GM06990 (cell line): ENCODE measurements around the gene VPS13D.

Source experiments
- DNase-seq: peaks from one replicate; pipeline ENCODE4 v3.0.0-alpha.2; 2011; ENCODE audit not compliant: insufficient read length; ENCODE audit errors: extremely low read depth
- H3K27me3 ChIP-seq: replicated peaks from 2 replicates; pipeline ENCODE4 v1.6.0; 2011; ENCODE audit warnings: low read length; ENCODE audit not compliant: control insufficient read depth, insufficient read depth
- H3K36me3 ChIP-seq: 2 replicates; pipeline ENCODE4 v1.5.1; 2011; ENCODE audit warnings: low read length; ENCODE audit not compliant: control insufficient read depth, insufficient read depth
- H3K4me3 ChIP-seq: replicated peaks from 2 replicates; pipeline ENCODE4 v1.5.1; 2011; ENCODE audit warnings: low read depth, mild to moderate bottlenecking, control low read depth, low read length
- TF ChIP-seq, protein P1 (sequence below): IDR thresholded peaks from 2 replicates; pipeline ENCODE4 v1.5.1; 2011; ENCODE audit warnings: low read length, control low read depth, mild to moderate bottlenecking, inconsistent platforms; ENCODE audit not compliant: insufficient read depth, poor library complexity, severe bottlenecking

Gene VPS13D

DNA sequence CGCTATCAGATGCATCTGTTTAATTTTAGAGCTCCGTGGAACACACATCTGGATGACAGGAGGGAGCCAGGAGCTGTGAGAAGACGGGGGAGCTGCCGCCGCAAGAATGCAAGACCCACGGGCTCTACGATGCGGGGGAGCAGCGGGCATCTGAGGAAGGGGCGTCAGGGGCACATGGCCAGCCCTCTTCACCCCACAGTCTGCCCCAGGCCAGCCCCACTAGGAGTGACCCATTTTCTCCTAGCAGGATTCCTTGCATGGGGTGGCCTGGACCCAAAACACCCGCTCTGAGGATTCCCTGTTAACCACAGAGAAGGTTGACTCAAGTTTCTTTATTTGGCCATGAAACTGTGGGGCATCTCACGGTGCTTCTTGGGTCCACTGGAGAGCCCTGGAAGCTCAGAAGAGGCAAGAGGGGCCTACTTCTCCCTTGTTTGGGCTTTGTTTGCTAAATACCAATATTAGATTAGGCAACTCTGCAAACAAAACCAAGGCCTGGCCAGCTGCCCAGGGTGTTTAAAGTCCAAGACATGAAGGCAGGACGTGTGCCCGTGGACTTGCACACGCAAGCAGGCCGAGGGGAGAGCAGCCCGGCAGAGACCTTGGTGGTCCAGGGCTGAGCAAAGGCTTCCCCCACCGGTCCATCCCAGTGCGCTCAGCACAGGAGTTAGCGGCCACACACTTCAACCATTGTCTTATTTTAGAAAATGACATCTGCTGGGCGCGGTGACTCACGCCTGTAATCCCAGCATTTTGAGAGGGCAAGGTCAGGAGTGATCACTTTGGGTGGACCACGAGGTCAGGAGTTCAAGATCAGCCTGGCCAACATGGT lies 298.4 kb downstream of the VPS13D start:
- DNase-seq: no peak
- Histone ChIP-seq H3K4me3 (no peak overlapping the region), H3K27me3 (no peaks in the 10 kb centered on the region; the same call in none of the 2 replicates), H3K36me3 (no peaks in the 10 kb centered on the region)
- TF ChIP-seq, protein P1, sequence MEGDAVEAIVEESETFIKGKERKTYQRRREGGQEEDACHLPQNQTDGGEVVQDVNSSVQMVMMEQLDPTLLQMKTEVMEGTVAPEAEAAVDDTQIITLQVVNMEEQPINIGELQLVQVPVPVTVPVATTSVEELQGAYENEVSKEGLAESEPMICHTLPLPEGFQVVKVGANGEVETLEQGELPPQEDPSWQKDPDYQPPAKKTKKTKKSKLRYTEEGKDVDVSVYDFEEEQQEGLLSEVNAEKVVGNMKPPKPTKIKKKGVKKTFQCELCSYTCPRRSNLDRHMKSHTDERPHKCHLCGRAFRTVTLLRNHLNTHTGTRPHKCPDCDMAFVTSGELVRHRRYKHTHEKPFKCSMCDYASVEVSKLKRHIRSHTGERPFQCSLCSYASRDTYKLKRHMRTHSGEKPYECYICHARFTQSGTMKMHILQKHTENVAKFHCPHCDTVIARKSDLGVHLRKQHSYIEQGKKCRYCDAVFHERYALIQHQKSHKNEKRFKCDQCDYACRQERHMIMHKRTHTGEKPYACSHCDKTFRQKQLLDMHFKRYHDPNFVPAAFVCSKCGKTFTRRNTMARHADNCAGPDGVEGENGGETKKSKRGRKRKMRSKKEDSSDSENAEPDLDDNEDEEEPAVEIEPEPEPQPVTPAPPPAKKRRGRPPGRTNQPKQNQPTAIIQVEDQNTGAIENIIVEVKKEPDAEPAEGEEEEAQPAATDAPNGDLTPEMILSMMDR: no peak

DNA sequence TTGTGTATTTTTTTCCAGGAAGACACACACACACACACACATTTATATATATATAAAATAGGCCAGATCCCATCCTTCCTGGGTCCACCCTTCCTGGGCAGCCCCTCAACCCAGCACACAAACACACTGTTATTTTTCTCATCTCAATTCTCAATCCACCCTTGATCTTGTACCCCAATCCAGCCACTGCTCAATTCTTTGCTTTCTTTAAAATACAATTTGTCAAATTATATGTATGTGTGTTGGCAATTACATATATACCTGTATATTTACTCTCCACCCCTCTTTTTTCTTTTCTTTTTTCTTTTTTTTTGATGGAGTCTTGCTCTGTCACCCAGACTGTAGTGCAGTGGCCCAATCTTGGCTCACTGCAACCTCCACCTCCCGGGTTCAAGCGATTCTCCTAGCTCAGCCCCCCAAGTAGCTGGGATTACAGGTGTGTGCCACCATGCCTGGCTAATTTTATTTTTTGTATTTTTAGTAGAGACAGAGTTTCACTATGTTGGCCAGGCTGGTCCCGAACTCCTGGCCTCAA lies 299.9 kb downstream of the VPS13D start:
- DNase-seq: no peak
- Histone ChIP-seq H3K4me3 (no peak overlapping the region), H3K27me3 (no peaks in the 10 kb centered on the region; the same call in none of the 2 replicates), H3K36me3 (no peaks in the 10 kb centered on the region)
- TF ChIP-seq, protein P1: no peak

DNA sequence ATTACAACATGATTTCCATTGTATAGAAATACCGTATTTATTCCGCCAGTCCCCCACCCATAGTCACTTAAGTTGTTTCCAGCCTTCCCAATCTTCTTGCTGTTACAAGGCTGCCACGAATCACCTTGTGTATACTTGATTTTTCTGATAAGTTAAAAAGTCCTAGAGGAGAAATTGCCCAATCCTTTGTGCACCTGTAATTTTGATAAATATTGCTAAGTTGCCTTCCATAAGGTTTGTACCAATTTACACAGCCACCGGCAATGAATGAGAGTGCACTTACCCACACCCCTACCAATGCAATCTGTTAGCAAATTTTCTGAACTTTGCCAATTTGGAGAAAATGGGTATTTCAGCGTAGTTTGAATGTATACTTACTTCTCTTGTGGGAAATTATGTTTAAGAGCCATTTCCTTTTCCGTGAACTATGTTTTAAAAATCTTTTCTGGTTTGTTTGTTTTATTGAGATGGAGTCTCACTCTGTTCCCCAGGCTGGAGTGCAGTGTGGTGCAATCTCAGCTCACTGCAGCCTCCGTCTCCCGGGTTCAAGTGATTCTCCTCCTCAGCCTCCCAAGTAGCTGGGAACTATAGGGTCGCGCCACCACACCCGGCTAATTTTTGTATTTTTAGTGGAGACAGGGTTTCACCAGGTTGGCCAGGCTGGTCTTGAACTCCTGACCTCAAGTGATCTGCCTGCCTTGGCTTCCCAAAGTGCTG lies 300.8 kb downstream of the VPS13D start:
- TF ChIP-seq, protein P1: no peak
- H3K27me3 ChIP-seq: no peaks in the 10 kb centered on the region; the same call in none of the 2 replicates
- no peaks in the 10 kb centered on the region for H3K36me3 ChIP-seq
- no peak for DNase-seq
- no peak overlapping the region for H3K4me3 ChIP-seq

DNA sequence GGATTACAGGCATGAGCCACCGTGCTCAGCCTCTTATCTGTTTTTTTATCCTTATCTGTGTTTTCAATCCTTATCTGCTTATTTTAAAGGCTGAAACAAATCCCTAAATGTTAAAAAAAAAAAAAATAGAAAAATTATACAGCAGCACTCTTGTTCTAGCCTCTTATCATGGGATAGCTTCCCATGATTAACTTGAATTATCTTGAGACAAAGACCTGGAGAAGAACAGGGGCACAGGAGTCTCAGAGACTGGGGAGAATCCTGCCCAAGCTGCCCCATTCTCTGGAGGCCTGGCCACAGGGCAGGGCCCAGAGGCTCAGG lies 301.3 kb downstream of the VPS13D start:
- DNase-seq: no peak
- Histone ChIP-seq H3K36me3 (no peaks in the 10 kb centered on the region), H3K27me3 (no peaks in the 10 kb centered on the region; the same call in none of the 2 replicates), H3K4me3 (no peak overlapping the region)
- TF ChIP-seq, protein P1: no peak

DNA sequence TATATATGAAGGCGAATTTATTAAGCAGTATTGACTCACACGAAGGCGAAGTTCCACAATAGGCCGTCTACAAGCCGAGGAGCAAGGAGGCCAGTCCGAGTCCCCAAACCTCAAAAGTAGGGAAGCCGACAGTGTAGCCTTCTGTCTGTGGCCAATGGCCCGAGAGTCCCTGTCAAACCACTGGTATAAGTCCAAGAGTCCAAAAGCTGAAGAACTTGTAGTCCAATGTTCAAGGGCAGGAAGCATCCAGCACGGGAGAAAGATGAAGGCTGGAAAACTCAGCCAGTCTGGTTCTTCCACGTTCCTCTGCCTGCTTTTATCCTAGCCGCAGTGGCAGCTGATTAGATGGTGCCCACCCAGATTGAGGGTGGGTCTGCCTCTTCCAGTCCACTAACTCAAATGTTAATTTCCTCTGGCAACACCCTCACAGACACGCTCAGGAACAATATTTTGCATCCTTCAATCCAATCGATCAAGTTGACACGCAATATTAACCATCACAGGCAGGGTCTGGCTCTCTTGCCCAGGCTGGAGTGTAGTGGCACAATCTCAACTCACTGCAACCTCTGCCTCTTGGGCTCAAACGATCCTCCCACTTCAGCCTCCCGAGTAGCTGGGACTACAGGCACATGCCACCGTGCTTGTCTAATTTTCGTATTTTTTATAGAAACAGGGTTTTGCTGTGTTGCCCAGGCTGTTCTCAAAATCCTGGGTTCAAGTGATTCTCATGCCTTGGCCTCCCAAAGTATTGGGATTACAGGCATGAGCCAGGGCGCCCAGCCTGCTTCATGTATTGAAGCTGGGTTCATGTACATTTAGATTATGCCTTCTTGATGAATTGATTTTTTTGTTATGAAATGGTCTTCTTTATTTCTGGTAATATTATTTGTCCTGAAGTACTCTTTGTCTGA lies 302.8 kb downstream of the VPS13D start:
- no peak for DNase-seq
- Histone ChIP-seq H3K4me3 (no peak overlapping the region), H3K36me3 (no peaks in the 10 kb centered on the region), H3K27me3 (no peaks in the 10 kb centered on the region; the same call in none of the 2 replicates)
- TF ChIP-seq, protein P1: no peak
